ENCODE measurements around the gene TDRD6.

The TDRD6 gene

GRCh38 chr6:46684771-46685170 lies 2.9 kb upstream of the TDRD6 start:
- no peak for DNase-seq

GRCh38 chr6:46688117-46688965 lies 656 bp downstream of the TDRD6 start:
- DNase-seq = no peak

GRCh38 chr6:46688966-46689335 lies 1.3 kb downstream of the TDRD6 start:
- DNase-seq = no peak

- no peak for DNase-seq
Observed at GRCh38 chr6:46689657-46690056, 2.0 kb downstream of the TDRD6 start.

GRCh38 chr6:46690141-46690755 lies 2.6 kb downstream of the TDRD6 start:
- no peak for DNase-seq

GRCh38 chr6:46690911-46691451 lies 3.3 kb downstream of the TDRD6 start:
- DNase-seq = no peak

- DNase-seq = no peak
Observed at GRCh38 chr6:46699970-46700369, 12.3 kb downstream of the TDRD6 start.

- no peak for DNase-seq
Observed at GRCh38 chr6:46704562-46704961, 16.9 kb downstream of the TDRD6 start.

GRCh38 chr6:46706464-46706863 lies 18.8 kb downstream of the TDRD6 start:
- no peak for DNase-seq

- DNase-seq = no peak
Observed at GRCh38 chr6:46711491-46711890, 23.8 kb downstream of the TDRD6 start.

GRCh38 chr6:46715141-46715540 lies 27.5 kb downstream of the TDRD6 start:
- DNase-seq = no peak

- DNase-seq = no peak
Observed at GRCh38 chr6:46719099-46719498, 31.4 kb downstream of the TDRD6 start.

GRCh38 chr6:46720401-46720800 lies 32.7 kb downstream of the TDRD6 start:
- DNase-seq = no peak

- DNase-seq = no peak
Observed at GRCh38 chr6:46729787-46730326, 42.2 kb downstream of the TDRD6 start.

GRCh38 chr6:46730921-46731461 lies 43.3 kb downstream of the TDRD6 start:
- DNase-seq = no peak

GRCh38 chr6:46733341-46733801 lies 45.7 kb downstream of the TDRD6 start:
- no peak for DNase-seq

- no peak for DNase-seq
Observed at GRCh38 chr6:46734867-46735719, 47.4 kb downstream of the TDRD6 start, which contains the start of gene PLA2G7. Gene PLA2G7 (minus strand): TSS chr6:46735375. CDS start chr6:46722891, 12,484 bp downstream.

GRCh38 chr6:46735720-46736031 lies 48.0 kb downstream of the TDRD6 start:
- DNase-seq = no peak

GRCh38 chr6:46736906-46737305 lies 49.2 kb downstream of the TDRD6 start:
- DNase-seq = no peak

GRCh38 chr6:46741482-46741881 lies 53.8 kb downstream of the TDRD6 start:
- no peak for DNase-seq

GRCh38 chr6:46741910-46742309 lies 54.2 kb downstream of the TDRD6 start:
- DNase-seq = no peak

- DNase-seq = no peak
Observed at GRCh38 chr6:46743425-46744158, 55.9 kb downstream of the TDRD6 start.
